Thoracic aorta (tissue), 2 donors: ENCODE data around the gene NHEJ1. TPM values are rescaled to one million over a fixed set of nuclear protein-coding genes. Genes with fewer than 3 reads are reported as not detected.
A peak's percentile ranks its signal among the peaks of the same experiment; 100 is the strongest.
"Not testable (repeated sequence)": the region's sequence is repeated elsewhere in the genome, so short reads cannot be mapped to it uniquely, and the experiment has no call there.

Experiments used
- ATAC-seq: fragments of 150-250 bp; one replicate; pipeline ENCODE4 v1.8.0; 2017; ENCODE audit warnings: low read depth; ENCODE audit not compliant: insufficient number of reproducible peaks, low FRiP score
- DNase-seq: peaks from one replicate; pipeline ENCODE4 v3.0.0-alpha.2; 2020; ENCODE audit warnings: low spot score
- H3K27ac ChIP-seq, 2 donors: fragments of 200-600 bp; sonication (generic); 1 replicate in 1 of 2; 2 replicates in 1 of 2; pipeline ENCODE4 v1.5.1; 2016; ENCODE audit warnings: mild to moderate bottlenecking in 2 of 2, moderate library complexity in 2 of 2
- H3K27me3 ChIP-seq: fragments of 200-600 bp; sonication (generic); replicated peaks from 2 replicates; pipeline ENCODE4 v1.6.0; 2016; ENCODE audit warnings: mild to moderate bottlenecking; ENCODE audit not compliant: insufficient read depth
- H3K36me3 ChIP-seq: fragments of 200-600 bp; sonication (generic); one replicate; pipeline ENCODE4 v1.5.1; 2016
- H3K4me1 ChIP-seq, 2 donors: fragments of 200-600 bp; sonication (generic); 1 replicate in 1 of 2; 2 replicates in 1 of 2; pipeline versions ENCODE4 v1.5.1 to v1.6.0; 2016; ENCODE audit warnings: low read depth in 2 of 2, mild to moderate bottlenecking in 1 of 2; ENCODE audit not compliant: control insufficient read depth in 1 of 2
- H3K4me3 ChIP-seq: fragments of 200-600 bp; sonication (generic); 2 replicates; pipeline ENCODE4 v1.5.1; 2016; ENCODE audit warnings: mild to moderate bottlenecking
- H3K9me3 ChIP-seq: fragments of 200-600 bp; sonication (generic); 2 replicates; pipeline ENCODE4 v1.5.1; 2016
- total RNA-seq, 2 donors: library from RNA; depleted of rRNA; stranded (reverse); fragments of >200 nt; gene quantifications; one replicate each; pipeline versions ENCODE4 v1.1.0 to v1.2.3, GENCODE V29; 2016
- TF ChIP-seq, protein P1 (sequence below): fragments of 200-600 bp; sonication (generic); IDR thresholded peaks from one replicate; pipeline ENCODE4 v1.5.1; 2019; ENCODE audit warnings: antibody characterized with exemption

Gene NHEJ1
- total RNA-seq, 2 donors from 2014 or later = 10.3 to 14.5 TPM

DNA sequence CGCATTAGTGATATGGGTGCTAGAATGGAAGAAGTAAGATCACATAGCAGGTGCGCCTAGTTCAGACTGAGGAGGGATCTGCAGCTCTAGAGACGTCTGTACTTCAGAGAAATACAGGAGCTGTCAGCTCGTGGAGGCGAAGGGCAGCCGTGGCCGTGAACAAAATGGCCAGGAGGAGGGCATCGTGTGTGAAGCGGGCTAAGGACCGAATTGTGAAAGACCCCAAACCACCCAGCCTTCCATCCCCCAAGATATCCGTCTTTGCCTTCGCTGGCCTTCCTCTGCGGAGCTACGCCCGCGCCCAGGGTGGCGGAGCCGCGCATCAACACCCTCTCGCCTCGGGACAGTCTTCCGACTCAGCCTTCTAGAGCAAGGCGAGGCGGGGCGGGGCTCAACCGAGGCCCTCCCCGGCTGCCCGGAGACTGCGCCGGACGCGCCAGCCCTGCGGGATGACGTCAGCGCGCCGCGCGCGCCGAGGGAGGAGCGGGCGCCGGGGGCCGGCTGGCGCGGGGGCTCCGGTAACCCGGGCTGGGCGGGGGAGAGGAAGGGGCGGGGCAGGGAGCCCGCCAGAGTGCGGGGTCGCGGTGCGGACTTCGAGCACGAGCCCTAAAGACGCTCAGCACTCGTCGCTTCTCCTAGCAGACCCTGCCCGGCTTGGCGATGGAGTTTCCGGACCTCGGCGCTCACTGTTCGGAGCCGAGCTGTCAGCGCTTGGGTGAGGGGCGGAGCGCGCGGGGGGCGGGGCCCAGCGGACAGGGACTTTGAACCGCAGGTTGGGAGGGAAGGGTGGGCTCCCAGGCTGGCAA is 45.9 kb upstream of the NHEJ1 start, which contains the start of gene ZFAND2B:
Gene ZFAND2B, plus strand, starts transcription at position 455 of the 806 bp plus-strand sequence. Its CDS starts 206 bp downstream, at position 661.
- Histone ChIP-seq H3K27me3 (no peaks in the 10 kb centered on the region), H3K27ac (peak within 1 kb of the TSS; percentile 85 to 93), H3K9me3 (no peaks in the 10 kb centered on the region), H3K4me1 (peaks cover 15 to 25% of the 10 kb centered on the region in 2 donors), H3K36me3 (peaks cover 6% of the 10 kb centered on the region), H3K4me3 (peak within 1 kb of the TSS; percentile 91)
- DNase-seq (peak; percentile 72), ATAC-seq (peak; percentile 88)
- TF ChIP-seq, protein P1, sequence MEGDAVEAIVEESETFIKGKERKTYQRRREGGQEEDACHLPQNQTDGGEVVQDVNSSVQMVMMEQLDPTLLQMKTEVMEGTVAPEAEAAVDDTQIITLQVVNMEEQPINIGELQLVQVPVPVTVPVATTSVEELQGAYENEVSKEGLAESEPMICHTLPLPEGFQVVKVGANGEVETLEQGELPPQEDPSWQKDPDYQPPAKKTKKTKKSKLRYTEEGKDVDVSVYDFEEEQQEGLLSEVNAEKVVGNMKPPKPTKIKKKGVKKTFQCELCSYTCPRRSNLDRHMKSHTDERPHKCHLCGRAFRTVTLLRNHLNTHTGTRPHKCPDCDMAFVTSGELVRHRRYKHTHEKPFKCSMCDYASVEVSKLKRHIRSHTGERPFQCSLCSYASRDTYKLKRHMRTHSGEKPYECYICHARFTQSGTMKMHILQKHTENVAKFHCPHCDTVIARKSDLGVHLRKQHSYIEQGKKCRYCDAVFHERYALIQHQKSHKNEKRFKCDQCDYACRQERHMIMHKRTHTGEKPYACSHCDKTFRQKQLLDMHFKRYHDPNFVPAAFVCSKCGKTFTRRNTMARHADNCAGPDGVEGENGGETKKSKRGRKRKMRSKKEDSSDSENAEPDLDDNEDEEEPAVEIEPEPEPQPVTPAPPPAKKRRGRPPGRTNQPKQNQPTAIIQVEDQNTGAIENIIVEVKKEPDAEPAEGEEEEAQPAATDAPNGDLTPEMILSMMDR = peak; percentile 33

DNA sequence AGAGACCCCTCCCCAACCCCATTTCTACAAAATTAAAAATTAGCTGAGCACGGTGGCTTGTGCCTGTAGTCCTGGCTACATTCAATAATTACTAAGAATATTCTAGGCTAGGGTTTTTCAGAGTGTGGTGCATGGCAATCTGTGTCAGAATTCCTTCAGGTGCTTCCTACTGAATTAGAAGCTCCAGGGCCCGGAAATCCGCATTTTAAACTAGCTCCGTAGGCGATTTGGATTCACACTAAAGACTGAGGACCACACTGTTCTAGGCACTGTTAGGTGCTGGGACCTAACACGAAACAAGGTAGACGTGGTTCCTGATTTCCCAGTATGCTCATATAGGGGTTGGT is 45.3 kb upstream of the NHEJ1 start:
- ATAC-seq (no peak), DNase-seq (no peak)
- TF ChIP-seq, protein P1 = no peak
- Histone ChIP-seq H3K36me3 (peaks cover 6% of the 10 kb centered on the region), H3K27me3 (no peaks in the 10 kb centered on the region), H3K4me1 (peaks cover 15 to 25% of the 10 kb centered on the region in 2 donors), H3K4me3 (peak overlapping the region; percentile 91), H3K9me3 (no peaks in the 10 kb centered on the region), H3K27ac (peak overlapping the region; percentile 85 to 93)

- TF ChIP-seq, protein P1 = no peak
- Histone ChIP-seq H3K4me3 (no peak overlapping the region), H3K27me3 (no peaks in the 10 kb centered on the region), H3K36me3 (peaks cover 6% of the 10 kb centered on the region), H3K4me1 (peaks cover 15 to 25% of the 10 kb centered on the region in 2 donors), H3K9me3 (no peaks in the 10 kb centered on the region), H3K27ac (no peak overlapping the region)
- DNase-seq = no peak
- ATAC-seq = no peak
Measured at GRCh38 chr2:219205165-219205538, 44.5 kb upstream of the NHEJ1 start.

DNA sequence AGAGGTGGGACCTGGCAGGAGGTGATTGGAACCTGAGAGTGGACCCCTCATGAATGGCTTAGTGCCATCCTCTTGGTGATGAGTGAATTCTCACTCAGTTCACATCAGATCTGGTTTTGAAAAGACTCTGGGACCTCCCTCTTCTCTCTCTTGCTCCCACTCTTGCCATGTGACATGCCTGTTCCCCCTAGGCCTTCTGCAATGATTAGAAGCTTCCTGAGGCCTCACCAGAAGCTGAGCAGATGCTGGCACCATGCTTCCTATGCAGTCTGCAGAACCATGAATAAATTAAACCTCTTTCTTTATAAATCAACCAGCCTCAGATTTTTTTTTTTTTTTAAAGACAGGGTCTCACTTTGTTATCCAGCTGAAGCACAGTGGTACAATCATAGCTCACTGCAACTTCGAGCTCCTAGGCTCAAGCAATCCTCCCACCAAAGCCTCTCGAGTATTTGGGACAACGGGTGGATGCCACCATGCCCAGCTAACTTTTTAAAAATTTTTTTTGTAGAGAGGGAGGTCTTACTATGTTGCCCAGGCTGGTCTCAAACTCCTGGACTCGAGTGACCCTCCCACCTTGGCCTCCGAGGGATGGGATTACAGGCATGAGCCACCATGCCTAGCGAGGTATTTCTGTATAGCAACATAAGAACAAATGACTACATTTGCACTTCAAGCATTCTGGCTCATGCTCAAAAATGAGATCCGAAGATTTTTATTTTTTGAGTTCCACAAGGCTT is 44.0 kb upstream of the NHEJ1 start:
- H3K4me3 ChIP-seq = no peak overlapping the region
- no peaks in the 10 kb centered on the region for H3K27me3 ChIP-seq
- no peaks in the 10 kb centered on the region for H3K9me3 ChIP-seq
- peaks cover 4% of the 10 kb centered on the region for H3K36me3 ChIP-seq
- TF ChIP-seq, protein P1 = no peak
- no peak overlapping the region for H3K27ac ChIP-seq
- DNase-seq (no peak), ATAC-seq (no peak)
- H3K4me1 ChIP-seq = peaks cover 15 to 25% of the 10 kb centered on the region in 2 donors

DNA sequence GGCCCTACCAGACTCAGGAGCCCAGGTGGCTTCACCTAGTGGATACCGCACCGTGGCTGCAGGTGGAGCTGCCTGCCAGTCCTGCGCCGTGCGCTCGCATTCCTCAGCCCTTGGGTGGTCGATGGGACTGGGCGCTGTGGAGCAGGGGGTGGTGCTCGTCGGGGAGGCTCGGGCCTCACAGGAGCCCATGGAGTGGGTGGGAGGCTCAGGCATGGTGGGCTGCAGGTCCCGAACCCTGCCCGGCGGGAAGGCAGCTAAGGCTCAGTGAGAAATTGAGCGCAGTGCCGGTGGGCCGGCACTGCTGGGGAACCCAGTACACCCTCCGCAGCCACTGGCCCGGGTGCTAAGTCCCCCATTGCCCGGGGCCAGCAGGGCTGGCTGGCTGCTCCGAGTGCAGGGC is 40.7 kb upstream of the NHEJ1 start:
- not testable (repeated sequence) for H3K4me3 ChIP-seq, H3K27me3 ChIP-seq, DNase-seq, H3K4me1 ChIP-seq, ATAC-seq, H3K9me3 ChIP-seq, H3K36me3 ChIP-seq, H3K27ac ChIP-seq

DNA sequence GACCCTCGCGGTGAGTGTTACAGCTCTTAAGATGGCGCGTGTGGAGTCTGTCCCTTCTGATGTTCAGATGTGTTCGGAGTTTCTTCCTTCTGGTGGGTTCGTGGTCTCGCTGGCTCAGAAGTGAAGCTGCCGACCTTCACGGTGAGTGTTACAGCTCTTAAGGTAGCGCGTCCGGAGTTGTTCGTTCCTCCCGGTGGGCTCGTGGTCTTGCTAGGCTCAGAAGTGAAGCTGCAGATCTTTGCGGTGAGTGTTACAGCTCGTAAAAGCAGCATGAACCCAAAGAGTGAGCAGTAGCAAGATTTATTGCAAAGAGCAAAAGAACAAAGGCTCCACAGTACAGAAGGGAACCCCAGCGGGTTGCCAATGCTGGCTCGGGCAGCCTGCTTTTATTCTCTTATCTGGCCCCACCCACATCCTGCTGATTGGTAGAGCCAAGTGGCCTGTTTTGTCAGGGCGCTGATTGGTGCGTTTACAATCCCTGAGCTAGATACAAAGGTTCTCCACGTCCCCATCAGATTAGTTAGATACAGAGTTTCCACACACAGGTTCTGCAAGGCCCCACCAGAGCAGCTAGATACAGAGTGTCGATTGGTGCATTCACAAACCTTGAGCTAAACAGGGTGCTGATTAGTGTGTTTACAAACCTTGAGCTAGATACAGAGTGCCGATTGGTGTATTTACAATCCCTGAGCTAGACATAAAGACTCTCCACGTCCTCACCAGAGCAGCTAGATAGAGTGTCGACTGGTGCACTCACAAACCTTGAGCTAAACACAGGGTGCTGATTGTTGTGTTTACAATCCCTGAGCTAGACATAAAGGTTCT is 40.1 kb upstream of the NHEJ1 start:
- H3K27ac ChIP-seq, DNase-seq, H3K36me3 ChIP-seq, H3K9me3 ChIP-seq, H3K4me1 ChIP-seq, H3K27me3 ChIP-seq, H3K4me3 ChIP-seq, ATAC-seq: not testable (repeated sequence)
